ENCODE results near the gene KDM3B.

DNA sequence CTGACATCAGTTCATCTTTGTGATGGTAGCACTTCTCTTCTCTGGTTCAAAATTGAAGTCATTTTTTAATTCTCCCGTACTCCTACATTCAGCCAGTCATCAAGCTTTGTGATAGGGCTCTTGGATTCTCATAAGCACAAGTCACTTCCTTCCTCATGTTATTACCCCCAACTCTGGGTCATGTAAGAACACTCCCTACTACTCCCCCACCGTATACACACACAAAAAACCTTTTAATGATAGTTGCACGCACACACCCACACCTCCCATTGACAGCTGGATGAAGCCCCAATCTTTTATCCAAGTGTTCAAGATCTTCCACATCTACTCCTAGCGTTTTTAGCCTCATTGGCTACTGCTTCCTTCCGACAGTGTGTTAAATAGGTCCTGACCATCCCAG is 16.8 kb downstream of the KDM3B start:
- TF ChIP-seq, protein P1, sequence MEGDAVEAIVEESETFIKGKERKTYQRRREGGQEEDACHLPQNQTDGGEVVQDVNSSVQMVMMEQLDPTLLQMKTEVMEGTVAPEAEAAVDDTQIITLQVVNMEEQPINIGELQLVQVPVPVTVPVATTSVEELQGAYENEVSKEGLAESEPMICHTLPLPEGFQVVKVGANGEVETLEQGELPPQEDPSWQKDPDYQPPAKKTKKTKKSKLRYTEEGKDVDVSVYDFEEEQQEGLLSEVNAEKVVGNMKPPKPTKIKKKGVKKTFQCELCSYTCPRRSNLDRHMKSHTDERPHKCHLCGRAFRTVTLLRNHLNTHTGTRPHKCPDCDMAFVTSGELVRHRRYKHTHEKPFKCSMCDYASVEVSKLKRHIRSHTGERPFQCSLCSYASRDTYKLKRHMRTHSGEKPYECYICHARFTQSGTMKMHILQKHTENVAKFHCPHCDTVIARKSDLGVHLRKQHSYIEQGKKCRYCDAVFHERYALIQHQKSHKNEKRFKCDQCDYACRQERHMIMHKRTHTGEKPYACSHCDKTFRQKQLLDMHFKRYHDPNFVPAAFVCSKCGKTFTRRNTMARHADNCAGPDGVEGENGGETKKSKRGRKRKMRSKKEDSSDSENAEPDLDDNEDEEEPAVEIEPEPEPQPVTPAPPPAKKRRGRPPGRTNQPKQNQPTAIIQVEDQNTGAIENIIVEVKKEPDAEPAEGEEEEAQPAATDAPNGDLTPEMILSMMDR (IDR thresholded peaks at IDR 0.05) = no peak
- TF ChIP-seq POLR2A (IDR thresholded peaks at IDR 0.05) = no peak
- no peak for TF ChIP-seq EP300 (IDR thresholded peaks at IDR 0.05)
